KMS-11 (cell line): ENCODE measurements around the gene PAM16.

Source experiments
- H2AFZ ChIP-seq: fragments of 200-600 bp; sonication (generic); 2 replicates; pipeline ENCODE4 v1.6.1; 2016; ENCODE audit warnings: antibody characterized with exemption, mixed run types, low read depth
- H3K27ac ChIP-seq: fragments of 200-600 bp; sonication (generic); 2 replicates; pipeline ENCODE4 v1.6.1; 2016; ENCODE audit warnings: mild to moderate bottlenecking, mixed run types
- H3K27me3 ChIP-seq: fragments of 200-600 bp; sonication (generic); 2 replicates; pipeline ENCODE4 v1.6.1; 2017; ENCODE audit warnings: mild to moderate bottlenecking, low read depth, mixed run types, moderate library complexity; ENCODE audit not compliant: insufficient read depth
- H3K36me3 ChIP-seq: fragments of 200-600 bp; sonication (generic); 2 replicates; pipeline ENCODE4 v1.6.1; 2017; ENCODE audit warnings: mild to moderate bottlenecking, mixed run types; ENCODE audit not compliant: insufficient read depth
- H3K4me1 ChIP-seq: fragments of 200-600 bp; sonication (generic); 2 replicates; pipeline ENCODE4 v1.6.1; 2016; ENCODE audit warnings: mild to moderate bottlenecking, low read depth, mixed run types; ENCODE audit not compliant: poor library complexity, severe bottlenecking
- H3K4me2 ChIP-seq: fragments of 200-600 bp; sonication (generic); 2 replicates; pipeline ENCODE4 v1.7.0; 2016; ENCODE audit warnings: mild to moderate bottlenecking, mixed run types
- H3K4me3 ChIP-seq: fragments of 200-600 bp; sonication (generic); IDR thresholded peaks from 2 replicates; pipeline ENCODE4 v1.6.1; 2017; ENCODE audit warnings: low read depth, low read length, mixed read lengths; ENCODE audit not compliant: insufficient read depth
- H3K79me2 ChIP-seq: fragments of 200-600 bp; sonication (generic); 2 replicates; pipeline ENCODE4 v1.6.1; 2016; ENCODE audit warnings: low read depth, mixed run types; ENCODE audit not compliant: insufficient read depth
- H3K9ac ChIP-seq: fragments of 200-600 bp; sonication (generic); 2 replicates; pipeline ENCODE4 v1.6.1; 2016; ENCODE audit warnings: mild to moderate bottlenecking, mixed run types
- H4K20me1 ChIP-seq: fragments of 200-600 bp; sonication (generic); 2 replicates; pipeline ENCODE4 v1.6.1; 2016; ENCODE audit warnings: mild to moderate bottlenecking, mixed run types; ENCODE audit not compliant: insufficient read depth
- CTCF ChIP-seq: fragments of 200-600 bp; sonication (generic); conservative IDR thresholded peaks from 2 replicates; pipeline ENCODE4 v1.6.1; 2017; ENCODE audit warnings: low read depth, mild to moderate bottlenecking, antibody characterized with exemption, low read length, moderate library complexity, mixed read lengths

PAM16 gene

DNA sequence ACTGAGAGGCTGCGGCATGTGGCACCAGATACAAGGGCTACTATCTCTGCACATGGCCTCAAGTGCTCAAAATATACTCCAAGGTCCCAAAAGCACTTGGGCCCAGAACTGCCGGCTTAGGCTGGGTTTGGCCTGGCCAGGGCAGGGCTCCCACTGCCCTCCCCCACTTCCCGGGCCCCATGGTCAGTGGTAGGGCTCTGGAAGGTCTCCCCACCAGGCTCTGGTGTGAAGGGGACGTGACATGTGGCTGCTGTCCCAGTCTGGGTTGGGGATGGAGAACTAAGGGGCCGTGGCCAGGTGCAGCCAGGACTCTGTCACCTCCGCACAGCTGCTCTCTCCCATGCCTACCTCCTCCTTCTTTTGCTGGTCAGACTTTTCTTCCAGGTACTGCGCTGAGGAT, 5.7 kb upstream of the PAM16 start:
- Histone ChIP-seq H3K27me3 (no peaks in the 10 kb centered on the region), H3K4me1 (peaks cover 13% of the 10 kb centered on the region), H4K20me1 (no peaks in the 10 kb centered on the region), H3K36me3 (no peaks in the 10 kb centered on the region; the same call in 1 of the 2 replicates), H3K9ac (no peak overlapping the region), H3K4me3 (no peak overlapping the region), H2AFZ (no peak overlapping the region), H3K4me2 (no peak overlapping the region), H3K79me2 (no peaks in the 10 kb centered on the region), H3K27ac (no peak overlapping the region)
- no peak for TF ChIP-seq CTCF

GRCh38 chr16:4354512-4355409, 3.6 kb upstream of the PAM16 start:
- Histone ChIP-seq H4K20me1 (no peaks in the 10 kb centered on the region; the same call in 1 of the 2 replicates), H3K4me3 (no peak overlapping the region), H3K79me2 (peaks cover 12% of the 10 kb centered on the region), H3K4me2 (no peak overlapping the region), H3K27me3 (no peaks in the 10 kb centered on the region), H3K36me3 (no peaks in the 10 kb centered on the region; the same call in 1 of the 2 replicates), H3K9ac (no peak overlapping the region), H3K27ac (no peak overlapping the region), H3K4me1 (peaks cover 23% of the 10 kb centered on the region), H2AFZ (no peak overlapping the region)
- no peak for TF ChIP-seq CTCF

DNA sequence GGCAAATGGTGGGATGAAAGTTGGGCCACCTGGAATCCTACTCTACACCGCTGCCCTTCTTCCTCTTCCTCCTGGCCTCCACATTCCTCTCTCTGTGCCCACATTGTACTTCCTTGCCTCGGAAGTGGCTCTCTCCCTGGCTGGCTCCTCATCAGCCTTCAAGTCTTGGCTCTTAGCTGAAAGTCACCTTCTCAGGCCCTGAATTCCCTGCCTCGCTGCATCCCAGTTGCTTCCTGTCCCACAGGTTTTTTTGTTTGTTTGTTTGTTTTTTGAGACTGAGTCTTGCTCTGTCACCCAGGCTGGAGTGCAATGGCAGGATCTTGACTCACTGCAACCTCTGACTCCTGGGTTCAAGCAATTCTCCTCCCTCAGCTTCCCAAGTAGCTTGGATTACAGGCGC, 2.6 kb upstream of the PAM16 start:
- no peak for TF ChIP-seq CTCF
- Histone ChIP-seq H3K79me2 (peaks cover 20% of the 10 kb centered on the region), H3K4me1 (peaks cover 28% of the 10 kb centered on the region), H3K27me3 (no peaks in the 10 kb centered on the region), H4K20me1 (no peaks in the 10 kb centered on the region; the same call in 1 of the 2 replicates), H3K9ac (no peak overlapping the region), H3K4me2 (no peak overlapping the region), H2AFZ (no peak overlapping the region), H3K36me3 (no peaks in the 10 kb centered on the region; the same call in 1 of the 2 replicates), H3K4me3 (no peak overlapping the region), H3K27ac (no peak overlapping the region)

DNA sequence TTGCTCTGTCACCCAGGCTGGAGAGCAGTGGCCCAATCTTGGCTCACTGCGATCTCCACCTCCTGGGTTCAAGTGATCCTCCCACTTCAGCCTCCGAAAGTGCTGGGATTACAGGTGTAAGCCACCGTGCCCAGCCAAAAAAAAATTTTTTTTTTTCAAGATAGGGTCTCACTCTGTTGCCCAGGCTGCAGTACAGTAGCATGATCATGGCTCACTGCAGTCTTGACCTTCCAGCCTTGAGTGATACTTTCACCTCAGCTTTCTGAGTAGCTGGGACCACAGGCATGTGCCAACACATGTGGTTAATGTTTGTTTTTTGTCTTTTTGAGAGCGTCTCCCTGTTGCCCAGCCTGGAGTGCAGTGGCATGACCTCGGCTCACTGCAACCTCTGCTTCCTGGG, 1.7 kb upstream of the PAM16 start:
- no peak overlapping the region for H3K4me2 ChIP-seq
- no peak overlapping the region for H3K27ac ChIP-seq
- no peaks in the 10 kb centered on the region for H3K27me3 ChIP-seq
- H3K4me3 ChIP-seq, result no peak overlapping the region
- H3K9ac ChIP-seq, result no peak overlapping the region
- peaks cover 29% of the 10 kb centered on the region for H3K79me2 ChIP-seq
- no peaks in the 10 kb centered on the region; the same call in 1 of the 2 replicates for H4K20me1 ChIP-seq
- no peak overlapping the region for H2AFZ ChIP-seq
- no peaks in the 10 kb centered on the region for H3K36me3 ChIP-seq
- no peak for TF ChIP-seq CTCF
- H3K4me1 ChIP-seq, result peaks cover 32% of the 10 kb centered on the region
